GM12891 (cell line): ENCODE data around the gene P2RY8.
A peak's percentile ranks its signal among the peaks of the same experiment; 100 is the strongest.

Experiments
- DNase-seq: peaks from one replicate; pipeline ENCODE4 v3.0.0; 2011; ENCODE audit warnings: low spot score; ENCODE audit not compliant: insufficient read length
- FAIRE-seq: peaks from 2 replicates; lab custom pipeline; 2011; peaks lifted over from hg19 to GRCh38; lab: Jason Lieb, UNC
- PAX5 ChIP-seq: IDR thresholded peaks from 2 replicates; pipeline ENCODE4 v1.6.1; 2011; ENCODE audit warnings: low read length, moderate library complexity, mild to moderate bottlenecking; ENCODE audit not compliant: insufficient read depth, severe bottlenecking
- POLR2A ChIP-seq: IDR thresholded peaks from 2 replicates; pipeline ENCODE4 v1.6.1; 2011; ENCODE audit warnings: low read depth, low read length, control low read depth
- POLR2AphosphoS5 ChIP-seq: IDR thresholded peaks from 2 replicates; pipeline ENCODE4 v1.6.1; 2011; ENCODE audit warnings: low read depth, low read length, control low read depth
- POU2F2 ChIP-seq: IDR thresholded peaks from 2 replicates; pipeline ENCODE4 v1.6.1; 2011; ENCODE audit warnings: low read depth, mild to moderate bottlenecking, control low read depth, low read length, moderate library complexity
- SPI1 ChIP-seq: IDR thresholded peaks from 2 replicates; pipeline ENCODE4 v1.6.1; 2011; ENCODE audit warnings: low read depth, low read length, control low read depth
- TAF1 ChIP-seq: IDR thresholded peaks from 2 replicates; pipeline ENCODE4 v1.6.1; 2011; ENCODE audit warnings: low read depth, low read length, control low read depth

The P2RY8 gene

GRCh38 chrX:1465286-1466231, 71.4 kb downstream of the P2RY8 start:
- DNase-seq (no peak), FAIRE-seq (peak; percentile 47)
- TF ChIP-seq PAX5 (no peak), SPI1 (no peak), TAF1 (no peak), POLR2AphosphoS5 (no peak), POU2F2 (no peak), POLR2A (no peak)

- no peak for TF ChIP-seq PAX5
- TF ChIP-seq SPI1, result no peak
- no peak for TF ChIP-seq POLR2A
- no peak for TF ChIP-seq POLR2AphosphoS5
- TF ChIP-seq POU2F2, result no peak
- no peak for TF ChIP-seq TAF1
- no peak for DNase-seq
- no peak for FAIRE-seq
These were observed 72.1 kb downstream of the P2RY8 start for GRCh38 chrX:1464971-1465285.

- TF ChIP-seq PAX5 (no peak), POU2F2 (no peak), SPI1 (no peak), POLR2AphosphoS5 (no peak), TAF1 (no peak)
- DNase-seq (no peak), FAIRE-seq (no peak)
These were observed 72.7 kb downstream of the P2RY8 start for GRCh38 chrX:1464041-1464970.

GRCh38 chrX:1463581-1463980, 73.4 kb downstream of the P2RY8 start:
- no peak for DNase-seq
- FAIRE-seq, result no peak
- TF ChIP-seq PAX5 (no peak), SPI1 (no peak), POLR2AphosphoS5 (no peak), POU2F2 (no peak), TAF1 (no peak), POLR2A (no peak)

GRCh38 chrX:1462596-1463251, 74.3 kb downstream of the P2RY8 start:
- FAIRE-seq (peak; percentile 23), DNase-seq (no peak)

GRCh38 chrX:1462110-1462509, 74.9 kb downstream of the P2RY8 start:
- TF ChIP-seq POLR2AphosphoS5 (no peak), POU2F2 (no peak), PAX5 (no peak), POLR2A (no peak), SPI1 (no peak), TAF1 (no peak)
- DNase-seq (no peak), FAIRE-seq (no peak)

More at GRCh38 chrX:1462596-1463251, 74.3 kb downstream of the P2RY8 start:
- TF ChIP-seq SPI1, result no peak
- 0 out of 2 replicates have a peak, but pooled peaks have one; percentile 35 for TF ChIP-seq POLR2AphosphoS5

- FAIRE-seq (peak; percentile 55), DNase-seq (no peak)
- no peak for TF ChIP-seq POU2F2
- TF ChIP-seq TAF1, result no peak
- no peak for TF ChIP-seq POLR2A
These were observed 81.1 kb downstream of the P2RY8 start for GRCh38 chrX:1455948-1456280.

GRCh38 chrX:1453951-1454785, 82.8 kb downstream of the P2RY8 start:
- peak; percentile 93 for FAIRE-seq

More at GRCh38 chrX:1453951-1454785, 82.8 kb downstream of the P2RY8 start:
- TF ChIP-seq PAX5 (peak; percentile 6), TAF1 (no peak)
- peak; percentile 80 for DNase-seq
